ENCODE measurements around the gene SFRP4.

GRCh38 chr7:37943905-37944736 is 27.5 kb upstream of the SFRP4 start:
- TF ChIP-seq CTCF (IDR thresholded peaks at IDR 0.05; ENCODE audit: low read depth, low read length): no peak
- no peak for TF ChIP-seq EZH2phosphoT487 (IDR thresholded peaks at IDR 0.05; ENCODE audit: low read depth)

All from OCI-LY3 (cell line).